LNCAP (cell line): ENCODE data around the gene SIDT2.

Experiments
- TF ChIP-seq, protein P1 (sequence below): fragments of 450-650 bp; IDR thresholded peaks from 2 replicates; pipeline ENCODE4 v1.5.1; 2017; ENCODE audit warnings: mild to moderate bottlenecking

SIDT2 gene

DNA sequence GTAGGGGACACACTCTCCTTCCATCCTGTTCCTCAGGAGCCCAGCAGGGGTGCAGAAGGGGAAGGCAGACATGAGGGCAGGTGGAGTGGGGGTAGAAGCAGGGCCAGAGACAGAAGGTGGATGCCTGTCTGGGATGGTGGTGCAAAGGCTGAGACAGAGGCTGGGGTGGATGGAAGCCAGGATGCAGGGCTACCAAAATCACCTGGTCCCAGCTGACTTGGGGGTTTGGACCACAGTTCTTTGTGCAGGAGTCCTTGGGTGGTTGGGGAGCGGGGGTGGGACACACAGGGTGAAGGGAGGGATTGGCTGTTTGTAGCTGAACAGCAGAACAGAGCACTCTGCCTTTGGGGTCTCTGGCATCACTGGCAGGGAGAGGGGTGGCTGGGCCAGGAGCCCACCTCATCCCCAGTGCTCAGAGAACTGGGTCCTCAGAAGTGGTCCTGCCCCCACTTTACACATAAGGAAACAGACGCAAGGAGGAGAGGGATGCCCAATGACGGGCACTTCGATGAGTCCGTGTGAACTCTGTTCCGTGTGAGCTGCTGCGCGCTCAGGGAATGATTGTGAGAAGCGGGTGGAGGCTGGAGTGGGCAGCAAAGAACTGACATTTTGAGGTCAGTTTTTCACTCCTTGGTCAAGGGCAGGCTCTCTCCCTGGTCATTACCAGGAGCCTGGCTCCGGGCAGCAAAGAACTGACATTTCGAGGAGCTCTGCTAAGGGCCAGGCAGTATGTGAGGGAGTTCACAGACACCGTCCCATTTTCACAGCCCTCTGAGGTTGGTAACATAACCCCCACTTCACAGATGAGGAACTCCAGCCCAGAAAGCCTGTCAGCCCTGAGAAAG is 22.5 kb downstream of the SIDT2 start:
- TF ChIP-seq, protein P1, sequence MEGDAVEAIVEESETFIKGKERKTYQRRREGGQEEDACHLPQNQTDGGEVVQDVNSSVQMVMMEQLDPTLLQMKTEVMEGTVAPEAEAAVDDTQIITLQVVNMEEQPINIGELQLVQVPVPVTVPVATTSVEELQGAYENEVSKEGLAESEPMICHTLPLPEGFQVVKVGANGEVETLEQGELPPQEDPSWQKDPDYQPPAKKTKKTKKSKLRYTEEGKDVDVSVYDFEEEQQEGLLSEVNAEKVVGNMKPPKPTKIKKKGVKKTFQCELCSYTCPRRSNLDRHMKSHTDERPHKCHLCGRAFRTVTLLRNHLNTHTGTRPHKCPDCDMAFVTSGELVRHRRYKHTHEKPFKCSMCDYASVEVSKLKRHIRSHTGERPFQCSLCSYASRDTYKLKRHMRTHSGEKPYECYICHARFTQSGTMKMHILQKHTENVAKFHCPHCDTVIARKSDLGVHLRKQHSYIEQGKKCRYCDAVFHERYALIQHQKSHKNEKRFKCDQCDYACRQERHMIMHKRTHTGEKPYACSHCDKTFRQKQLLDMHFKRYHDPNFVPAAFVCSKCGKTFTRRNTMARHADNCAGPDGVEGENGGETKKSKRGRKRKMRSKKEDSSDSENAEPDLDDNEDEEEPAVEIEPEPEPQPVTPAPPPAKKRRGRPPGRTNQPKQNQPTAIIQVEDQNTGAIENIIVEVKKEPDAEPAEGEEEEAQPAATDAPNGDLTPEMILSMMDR, result no peak

DNA sequence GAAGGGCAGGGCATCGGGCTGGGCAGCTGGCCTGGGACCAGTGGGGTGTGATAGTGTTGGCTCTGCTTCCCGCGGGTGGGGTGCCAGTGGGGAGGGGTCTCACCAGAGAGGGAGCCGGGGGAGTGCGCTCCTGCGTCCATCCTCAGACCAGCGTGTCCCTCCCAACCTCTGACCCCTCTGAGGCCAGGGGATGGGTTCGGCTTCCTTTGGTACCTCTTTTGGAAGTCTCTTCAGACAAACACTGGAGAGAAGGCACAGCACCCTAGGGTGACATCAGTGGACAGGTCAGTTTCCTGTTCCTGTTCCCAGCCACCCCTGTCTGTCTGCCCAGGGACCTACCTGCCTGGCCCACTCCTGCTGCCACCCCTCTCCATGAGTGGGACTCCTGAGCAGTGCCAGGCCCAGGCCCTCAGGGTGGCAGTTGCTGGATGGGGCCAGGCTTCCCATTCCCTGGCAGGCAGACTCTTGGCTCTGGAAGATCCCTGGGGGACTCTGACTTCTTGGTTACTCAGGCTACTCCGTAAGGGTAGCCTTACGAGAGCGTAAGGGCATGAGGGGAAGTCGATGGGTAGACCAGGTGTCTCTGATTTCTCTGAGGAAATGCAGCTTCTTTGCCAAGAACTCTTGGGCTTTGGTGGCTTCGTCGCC is 23.2 kb downstream of the SIDT2 start:
- TF ChIP-seq, protein P1, result no peak

DNA sequence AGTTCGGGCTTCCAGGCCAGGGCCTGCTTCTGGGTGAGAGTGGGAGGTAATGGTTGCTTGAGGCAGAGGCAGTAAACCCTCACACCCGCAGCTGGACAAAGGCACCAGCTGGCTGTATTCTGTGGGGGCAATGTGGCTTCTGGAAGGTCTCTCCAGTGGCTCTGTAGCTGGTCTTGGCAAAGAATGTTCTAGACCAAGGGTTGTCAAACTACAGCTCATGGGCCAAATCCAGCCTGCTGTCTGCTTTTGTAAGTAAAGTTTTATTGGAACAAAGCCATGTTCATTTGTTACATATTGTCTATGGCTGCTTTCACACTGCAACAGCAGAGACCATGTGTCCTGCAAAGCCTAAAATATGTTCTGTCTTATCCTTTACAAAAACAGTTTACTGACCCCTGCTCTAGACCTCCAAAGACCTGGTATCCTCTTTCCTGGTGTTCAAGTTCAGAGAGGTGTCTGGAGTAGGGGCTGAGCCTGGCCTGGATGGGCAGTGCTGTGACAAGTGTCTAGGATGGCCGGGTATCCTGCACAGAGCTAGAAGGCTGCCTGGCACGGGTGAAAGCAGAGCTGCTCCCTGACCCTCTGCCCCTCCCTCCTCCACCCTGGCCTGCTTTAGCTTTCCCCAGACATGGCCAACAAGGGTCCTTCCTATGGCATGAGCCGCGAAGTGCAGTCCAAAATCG is 24.0 kb downstream of the SIDT2 start:
- TF ChIP-seq, protein P1, result no peak

DNA sequence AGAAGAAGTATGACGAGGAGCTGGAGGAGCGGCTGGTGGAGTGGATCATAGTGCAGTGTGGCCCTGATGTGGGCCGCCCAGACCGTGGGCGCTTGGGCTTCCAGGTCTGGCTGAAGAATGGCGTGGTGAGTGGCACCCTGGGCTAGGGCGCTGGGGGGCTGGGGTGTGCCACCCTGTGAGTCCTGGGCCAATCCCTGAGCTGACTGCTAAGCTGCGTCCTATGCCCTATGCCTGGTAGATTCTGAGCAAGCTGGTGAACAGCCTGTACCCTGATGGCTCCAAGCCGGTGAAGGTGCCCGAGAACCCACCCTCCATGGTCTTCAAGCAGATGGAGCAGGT is 24.5 kb downstream of the SIDT2 start:
- TF ChIP-seq, protein P1, result no peak

DNA sequence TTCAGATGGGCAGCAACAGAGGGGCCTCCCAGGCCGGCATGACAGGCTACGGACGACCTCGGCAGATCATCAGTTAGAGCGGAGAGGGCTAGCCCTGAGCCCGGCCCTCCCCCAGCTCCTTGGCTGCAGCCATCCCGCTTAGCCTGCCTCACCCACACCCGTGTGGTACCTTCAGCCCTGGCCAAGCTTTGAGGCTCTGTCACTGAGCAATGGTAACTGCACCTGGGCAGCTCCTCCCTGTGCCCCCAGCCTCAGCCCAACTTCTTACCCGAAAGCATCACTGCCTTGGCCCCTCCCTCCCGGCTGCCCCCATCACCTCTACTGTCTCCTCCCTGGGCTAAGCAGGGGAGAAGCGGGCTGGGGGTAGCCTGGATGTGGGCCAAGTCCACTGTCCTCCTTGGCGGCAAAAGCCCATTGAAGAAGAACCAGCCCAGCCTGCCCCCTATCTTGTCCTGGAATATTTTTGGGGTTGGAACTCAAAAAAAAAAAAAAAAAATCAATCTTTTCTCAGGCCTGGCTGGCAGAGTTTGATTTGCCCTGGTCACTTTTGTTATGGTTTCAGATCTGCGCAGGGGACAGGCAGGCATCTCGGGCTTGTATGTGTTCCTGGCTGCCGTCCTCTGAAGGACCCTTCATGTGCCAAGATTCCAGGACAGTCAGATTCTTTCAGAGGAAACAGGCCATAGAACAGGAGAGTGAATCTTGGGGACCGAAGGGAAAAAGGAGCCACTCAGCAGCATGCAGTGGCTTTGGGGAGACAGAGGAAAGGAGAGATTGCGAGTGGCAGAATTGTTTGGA is 25.9 kb downstream of the SIDT2 start:
- TF ChIP-seq, protein P1, result no peak

DNA sequence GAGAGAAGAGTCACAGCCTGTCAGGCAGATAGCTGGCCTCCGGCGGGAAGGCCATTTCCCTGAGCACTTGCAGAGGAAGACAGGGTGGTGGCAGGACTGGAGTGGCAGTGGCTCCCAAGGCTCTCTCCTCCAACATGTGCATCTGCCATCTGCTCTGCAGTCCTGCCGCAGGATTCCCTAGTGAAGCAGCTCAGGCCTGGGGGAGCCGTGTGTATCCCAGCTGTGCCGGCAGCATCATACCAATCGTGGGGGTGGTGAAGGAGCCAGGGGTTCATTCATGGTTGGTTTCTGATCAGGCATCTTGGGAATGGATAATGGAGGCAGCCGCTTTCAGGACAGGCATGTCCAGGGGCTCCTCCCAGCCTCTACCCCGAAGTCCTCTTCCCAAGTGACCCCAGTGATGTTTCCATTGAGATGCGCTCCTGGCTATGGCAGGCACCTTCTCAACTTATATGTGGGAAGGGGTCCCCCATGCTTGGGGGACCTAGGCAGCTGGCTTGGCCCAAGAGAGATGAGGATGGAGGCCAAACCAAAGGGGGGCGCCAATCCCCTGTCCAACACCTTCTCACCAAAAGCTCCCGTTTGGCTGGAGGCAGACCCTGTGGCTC is 26.8 kb downstream of the SIDT2 start:
- TF ChIP-seq, protein P1, result no peak

DNA sequence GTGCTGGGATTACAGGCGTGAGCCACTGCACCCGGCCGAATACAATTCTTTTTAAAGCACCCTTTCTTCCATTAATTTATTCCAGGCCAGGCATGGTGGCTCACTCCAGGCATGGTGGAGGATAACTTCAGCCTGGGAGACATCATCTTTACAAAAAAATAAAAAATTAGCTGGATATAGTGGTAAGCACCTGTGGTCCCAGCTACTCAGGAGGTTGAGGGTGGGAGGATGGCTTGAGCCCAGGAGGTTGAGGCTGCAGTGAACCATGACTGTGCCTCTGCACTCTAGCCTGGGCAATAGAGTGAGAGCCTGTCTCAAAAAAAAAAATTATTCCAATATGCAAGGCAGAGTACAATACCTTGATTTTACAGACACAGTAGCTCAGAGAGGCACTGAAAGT is 32.1 kb downstream of the SIDT2 start:
- TF ChIP-seq, protein P1, result no peak
